HPDE6-E6E7 (cell line): ENCODE results near the gene XRN1.

ENCODE experiments used
- DNase-seq: peaks from one replicate; pipeline ENCODE4 v3.0.0; 2011; ENCODE audit warnings: missing footprints; ENCODE audit errors: extremely low spot score

XRN1 gene

DNA sequence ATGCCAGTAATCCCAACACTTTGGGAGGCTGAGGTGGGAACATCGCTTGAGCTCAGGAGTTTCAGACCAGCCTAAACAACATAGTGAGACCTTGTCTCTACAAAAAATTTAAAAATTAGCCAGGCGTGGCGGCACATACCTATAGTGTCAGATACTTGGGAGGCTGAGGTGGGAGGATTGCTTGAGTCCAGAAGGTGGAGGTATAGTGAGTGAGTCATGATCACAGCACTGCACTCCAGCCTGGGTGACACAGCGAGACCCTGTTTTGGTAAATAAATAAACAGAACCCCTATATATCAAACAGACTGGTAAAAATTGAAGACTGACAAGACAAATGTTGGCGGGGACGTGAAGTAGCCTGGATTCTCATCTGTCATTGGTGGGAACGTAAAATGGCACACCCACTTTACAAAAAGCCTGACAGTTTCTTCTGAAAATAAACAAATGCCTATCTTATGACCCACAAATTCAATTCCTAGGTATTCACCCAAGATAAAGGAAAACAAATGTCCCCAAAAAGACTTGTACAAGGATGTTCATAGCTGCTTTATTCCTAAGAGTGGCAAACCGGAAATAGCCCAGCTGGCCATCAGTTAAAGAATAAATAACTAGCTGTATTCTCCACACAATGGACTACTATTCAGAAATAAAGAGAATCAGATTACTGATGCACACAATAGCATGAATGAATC, 175.5 kb downstream of the XRN1 start:
- no peak for DNase-seq

DNA sequence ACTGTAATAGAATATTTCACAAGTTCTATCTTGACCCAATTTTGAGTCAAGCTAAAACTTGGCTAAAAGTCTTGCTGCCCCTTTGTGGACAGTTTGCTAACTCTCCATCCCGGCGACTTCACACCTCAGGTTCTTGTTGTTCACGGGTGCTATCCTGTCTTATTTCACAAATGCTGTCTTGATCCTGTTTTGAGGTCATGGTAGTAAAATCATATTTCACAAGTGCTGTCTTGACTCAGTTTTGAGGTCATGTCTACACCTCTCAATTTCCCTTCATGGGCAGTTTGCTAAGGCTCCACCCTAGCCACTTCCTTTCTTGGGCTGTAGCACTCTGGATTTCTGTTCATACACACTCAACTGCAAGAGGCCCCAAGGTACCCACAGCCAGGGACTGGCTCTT, 177.4 kb downstream of the XRN1 start:
- no peak for DNase-seq

DNA sequence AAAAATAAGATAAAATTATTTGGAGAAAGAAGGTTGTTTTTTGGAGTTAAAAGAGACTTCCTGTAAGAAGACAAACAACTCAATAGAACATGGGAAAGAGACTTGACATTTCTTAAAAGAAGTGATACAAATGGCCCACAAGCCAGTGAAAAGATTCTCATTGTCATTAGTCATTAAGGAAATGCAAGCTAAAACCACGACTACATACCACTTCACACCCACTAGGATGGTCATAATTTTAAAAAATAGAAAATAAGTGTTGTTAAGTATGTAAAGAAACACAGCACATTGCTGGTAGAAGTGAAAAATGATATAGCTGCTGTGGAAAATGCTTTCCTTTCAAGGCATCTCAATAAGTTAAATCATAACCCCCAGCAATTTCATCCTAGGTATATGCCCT, 178.1 kb downstream of the XRN1 start:
- no peak for DNase-seq

DNA sequence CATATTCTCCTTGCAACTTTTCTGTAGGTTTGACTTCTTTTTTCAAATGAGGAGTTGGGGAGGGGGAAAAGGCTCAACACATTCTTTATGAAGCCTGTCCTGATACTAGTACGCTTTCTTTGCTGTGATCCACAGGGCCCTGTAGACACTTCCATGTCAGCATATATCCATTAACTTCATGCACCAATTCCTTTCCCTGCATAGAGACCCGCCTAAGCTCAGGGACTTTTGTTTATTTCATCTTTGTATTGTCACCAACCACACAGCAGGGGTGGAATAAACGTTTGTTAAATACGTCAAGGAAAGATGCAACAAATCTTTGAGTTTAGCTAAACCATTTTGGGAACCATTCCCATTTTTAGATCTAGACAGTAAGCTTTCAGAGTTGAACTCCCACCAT, 179.4 kb downstream of the XRN1 start:
- DNase-seq: no peak

DNA sequence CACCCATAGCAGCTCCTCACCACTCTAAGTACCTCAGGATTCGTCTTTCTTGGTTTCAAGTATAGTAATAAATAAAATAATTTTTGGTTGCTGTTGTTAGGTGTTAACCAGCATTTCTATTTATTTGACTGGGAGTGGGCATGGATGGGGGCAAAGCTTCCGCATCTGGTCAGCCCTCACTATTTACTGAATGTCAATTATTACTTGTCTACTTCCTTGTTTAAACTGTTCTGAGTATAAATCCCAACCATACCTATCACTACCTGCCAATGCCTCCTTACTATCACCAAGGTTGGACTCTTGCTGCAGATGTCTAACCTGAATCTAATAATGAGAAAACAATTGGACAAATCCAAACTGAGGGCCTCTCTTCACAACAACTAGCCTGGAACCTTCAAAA, 180.6 kb downstream of the XRN1 start:
- no peak for DNase-seq

DNA sequence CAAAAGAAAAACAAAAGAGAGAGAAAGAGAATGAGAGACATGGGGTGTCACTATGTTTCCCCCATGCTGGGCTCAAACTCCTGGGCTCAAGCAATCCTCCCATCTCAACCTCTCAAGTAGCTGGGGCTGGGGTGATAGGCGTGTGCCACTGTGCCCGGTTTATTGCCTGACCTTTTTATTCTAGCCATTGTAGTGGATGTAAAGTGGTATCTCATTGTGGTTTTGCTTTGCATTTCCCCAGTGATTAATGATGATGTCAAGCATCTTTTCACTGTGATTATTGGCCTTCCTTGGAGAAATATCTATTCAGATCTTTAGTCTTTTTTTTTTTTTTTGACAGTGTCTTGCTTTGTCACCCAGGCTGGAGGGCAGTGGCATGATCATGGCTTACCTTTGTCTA, 184.7 kb downstream of the XRN1 start:
- no peak for DNase-seq

DNA sequence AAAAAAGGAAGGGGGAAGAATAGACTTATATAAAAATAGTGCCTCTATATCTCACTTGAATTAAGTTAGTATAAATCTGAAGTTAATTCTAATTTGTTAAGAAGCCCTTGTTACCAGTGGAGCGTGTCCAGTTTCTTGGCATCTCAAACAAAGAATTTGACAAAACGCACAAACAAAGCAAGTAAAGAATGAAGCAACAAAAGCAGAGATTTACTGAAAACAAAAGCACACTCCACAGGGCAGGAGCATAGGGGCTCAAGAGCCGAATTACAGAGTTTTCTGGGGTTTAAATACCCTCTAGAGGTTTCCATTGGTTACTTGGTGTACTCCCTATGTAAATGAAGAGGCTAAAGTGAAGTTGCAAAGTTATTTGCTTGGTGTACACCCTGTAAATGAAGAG, 188.5 kb downstream of the XRN1 start:
- DNase-seq: no peak

DNA sequence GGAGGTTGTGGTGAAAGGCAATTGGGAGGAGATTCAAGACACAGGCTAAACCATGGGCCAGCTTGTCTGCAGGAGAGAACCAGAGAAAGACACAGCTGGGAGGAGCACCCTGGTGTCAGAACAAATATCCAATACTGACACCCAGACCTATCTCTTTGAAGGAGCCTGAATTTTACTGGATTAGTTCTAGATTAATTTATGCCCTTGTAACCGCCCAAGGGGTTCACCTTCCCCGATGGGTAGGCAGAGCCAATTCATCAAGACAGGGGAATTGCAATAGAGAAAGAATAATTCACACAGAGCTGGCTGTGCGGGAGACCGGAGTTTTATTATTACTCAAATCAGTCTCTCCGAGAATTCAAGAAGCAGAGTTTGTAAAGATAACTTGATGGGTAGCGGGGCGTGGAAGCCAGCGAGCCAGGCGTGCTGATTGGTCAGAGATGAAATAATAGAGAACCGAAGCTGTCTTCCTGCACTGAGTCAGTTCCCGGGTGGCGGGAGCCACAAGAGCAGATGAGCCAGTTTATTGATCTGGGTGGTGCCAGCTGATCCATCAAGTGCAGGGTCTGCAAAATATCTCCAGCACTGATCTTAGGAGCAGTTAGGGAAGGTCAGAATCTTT, 191.0 kb downstream of the XRN1 start:
- DNase-seq: no peak
